GM19463 (cell line): Measurements from ENCODE around the gene RMND1.

ENCODE experiments used
- ATAC-seq: cut with Tn5 transposase; IDR thresholded peaks from one replicate; pipeline ENCODE4 v1.9.1; 2021; ENCODE audit warnings: mild to moderate bottlenecking, moderate library complexity; ENCODE audit not compliant: unreplicated experiment

Gene RMND1

GRCh38 chr6:151422981-151423380 lies 28.9 kb downstream of the RMND1 start:
- no peak for ATAC-seq

DNA sequence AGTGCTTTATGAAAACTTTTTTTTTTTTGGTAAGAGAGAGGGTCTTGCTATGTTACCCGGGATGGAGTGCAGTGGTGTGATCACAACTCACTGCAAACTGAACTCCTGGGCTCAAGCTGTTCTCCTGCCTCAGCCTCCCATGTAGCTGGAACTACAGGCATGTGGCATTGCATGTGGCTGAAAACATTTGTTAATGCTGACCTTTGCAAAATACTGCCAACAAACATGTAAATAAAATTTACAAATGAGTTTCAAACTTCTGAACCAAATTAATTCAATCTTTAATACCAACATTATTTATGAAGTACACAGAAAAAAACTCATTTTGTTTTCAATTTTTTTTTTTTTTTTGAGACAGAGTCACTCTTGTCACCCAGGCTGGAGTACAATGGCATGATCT lies 34.4 kb downstream of the RMND1 start:
- no peak for ATAC-seq

DNA sequence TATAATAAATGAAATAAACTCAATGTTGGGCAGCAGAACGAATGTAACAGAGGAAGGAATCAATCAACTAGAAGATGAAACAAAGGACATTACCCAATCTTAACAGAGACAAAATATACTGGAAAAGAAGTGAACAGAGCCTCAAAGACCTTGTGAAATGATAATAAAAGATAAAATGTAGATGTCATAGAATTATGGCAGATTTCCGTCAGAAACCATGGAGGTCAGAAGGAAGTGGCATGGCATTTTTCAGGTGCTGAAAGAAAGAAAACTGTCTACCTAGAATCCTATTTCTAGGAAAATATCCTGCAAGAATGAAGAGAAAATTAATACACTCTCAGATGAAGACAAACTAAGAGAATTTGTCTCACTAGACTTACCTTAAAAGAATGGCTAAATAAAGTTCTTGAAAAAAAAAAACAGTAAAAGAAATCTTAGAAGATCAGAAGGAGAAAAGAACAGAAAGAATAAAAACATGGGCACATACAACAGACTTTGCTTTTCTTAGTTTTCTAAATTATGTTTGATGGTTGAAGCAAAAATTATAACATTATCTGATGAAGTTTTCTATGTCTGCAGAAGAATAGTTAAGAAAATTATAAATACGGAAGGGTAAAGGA lies 37.2 kb downstream of the RMND1 start:
- ATAC-seq = no peak

DNA sequence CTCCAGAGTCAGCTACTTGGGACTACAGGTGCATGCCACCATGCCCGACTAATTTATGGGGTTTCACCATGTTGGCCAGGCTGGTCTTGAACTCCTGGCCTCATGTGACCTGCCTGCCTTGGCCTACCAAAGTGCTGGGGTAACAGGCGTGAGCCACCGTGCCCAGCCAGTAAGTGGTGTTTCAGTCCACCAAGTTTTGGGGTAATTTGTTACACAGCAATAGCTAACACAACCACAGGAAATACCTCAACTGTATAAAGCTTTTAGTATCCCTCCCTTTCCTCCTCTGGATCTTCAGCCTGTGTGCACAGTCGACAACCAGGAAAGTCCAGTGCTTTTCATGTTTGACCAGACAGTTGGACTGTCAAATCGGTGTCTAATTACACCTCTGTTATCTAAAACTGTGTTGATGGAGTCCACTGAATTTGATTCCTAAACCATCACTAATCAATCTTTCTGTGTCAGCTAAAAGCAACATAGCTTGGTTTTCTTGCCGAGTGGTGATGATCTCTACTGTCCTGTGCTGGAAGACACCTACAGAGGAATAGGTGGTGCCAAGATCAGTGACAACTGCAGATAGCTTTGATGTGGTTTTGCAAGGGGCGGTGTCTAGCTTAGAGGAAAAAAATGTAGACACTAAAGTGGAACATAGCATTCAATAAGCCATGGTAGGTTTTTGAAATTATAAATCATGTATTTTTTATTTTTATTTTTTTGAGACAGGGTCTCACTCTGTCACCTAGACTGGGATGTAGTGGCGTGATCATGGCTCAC lies 38.4 kb downstream of the RMND1 start:
- no peak for ATAC-seq

DNA sequence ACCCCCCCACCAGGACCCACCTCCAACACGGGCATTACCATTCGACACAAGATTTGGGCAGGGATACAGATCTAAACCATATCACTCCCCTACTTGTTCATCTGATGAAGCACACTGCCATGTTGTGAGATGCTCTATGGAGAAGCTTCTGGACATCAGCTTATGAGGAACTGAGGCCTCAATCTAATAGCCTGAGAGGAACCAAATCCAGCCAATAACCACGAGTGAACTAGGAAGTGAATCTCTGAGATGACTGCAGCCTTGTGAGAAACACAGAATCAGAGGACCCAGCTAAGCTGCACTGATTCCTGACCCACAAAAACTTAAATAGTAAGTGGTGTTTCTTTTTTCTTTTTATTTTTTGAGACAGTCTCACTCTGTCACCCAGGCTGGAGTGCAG lies 39.0 kb downstream of the RMND1 start:
- ATAC-seq = no peak

- no peak for ATAC-seq
Observed at GRCh38 chr6:151409679-151410078, 42.2 kb downstream of the RMND1 start.

DNA sequence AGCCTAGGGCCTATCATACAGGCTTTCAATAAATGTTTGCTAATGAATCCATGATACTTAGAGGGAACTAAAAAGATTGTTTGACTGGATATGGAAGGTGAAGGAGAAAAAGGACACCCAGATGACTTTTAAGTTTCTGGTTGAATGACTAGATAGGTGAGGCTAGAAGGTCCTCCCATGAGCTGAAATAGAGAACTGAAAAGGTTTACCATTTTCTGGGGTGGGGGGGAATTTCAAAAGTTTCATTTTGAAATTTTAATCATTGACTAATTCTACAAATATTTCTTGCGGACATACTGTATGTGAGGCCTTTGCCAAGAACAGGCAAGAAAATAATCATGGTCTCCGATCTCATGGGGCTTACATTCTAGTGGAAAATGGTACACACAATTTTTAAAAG lies 42.7 kb downstream of the RMND1 start:
- peak; percentile 82 for ATAC-seq

GRCh38 chr6:151408858-151409257 lies 43.1 kb downstream of the RMND1 start:
- peak; percentile 2 for ATAC-seq

GRCh38 chr6:151403919-151404308 lies 48.0 kb downstream of the RMND1 start:
- ATAC-seq = no peak

- no peak for ATAC-seq
Observed at GRCh38 chr6:151402228-151402627, 49.7 kb downstream of the RMND1 start.

GRCh38 chr6:151400473-151400872 lies 51.5 kb downstream of the RMND1 start:
- no peak for ATAC-seq

- ATAC-seq = no peak
Observed at GRCh38 chr6:151399679-151400078, 52.2 kb downstream of the RMND1 start.

DNA sequence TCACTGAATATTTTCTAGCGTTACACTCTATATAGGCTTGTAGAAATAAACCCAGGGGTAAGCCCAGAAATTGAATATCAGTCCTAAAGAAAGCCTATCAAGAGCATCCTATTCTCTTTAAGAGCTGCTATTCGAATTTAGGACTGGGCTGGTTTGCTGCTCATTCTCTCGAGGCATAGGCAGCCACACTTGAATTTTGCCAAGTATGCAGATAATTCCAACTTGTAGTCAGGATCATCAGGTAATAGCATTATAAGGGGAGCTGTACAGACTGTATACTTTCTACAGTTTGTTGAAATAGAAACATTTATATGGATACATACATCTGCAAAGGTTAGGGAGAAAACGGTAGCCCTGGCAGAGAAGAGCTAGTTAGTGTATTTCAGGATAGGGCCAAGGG lies 58.5 kb downstream of the RMND1 start:
- ATAC-seq = no peak

GRCh38 chr6:151392427-151392826 lies 59.5 kb downstream of the RMND1 start:
- no peak for ATAC-seq

- ATAC-seq = peak; percentile 8
Observed at GRCh38 chr6:151391471-151392413, 60.2 kb downstream of the RMND1 start, which contains the start of gene ZBTB2. Gene ZBTB2 (minus strand): TSS chr6:151391559. CDS start chr6:151373637, 17,922 bp downstream.

DNA sequence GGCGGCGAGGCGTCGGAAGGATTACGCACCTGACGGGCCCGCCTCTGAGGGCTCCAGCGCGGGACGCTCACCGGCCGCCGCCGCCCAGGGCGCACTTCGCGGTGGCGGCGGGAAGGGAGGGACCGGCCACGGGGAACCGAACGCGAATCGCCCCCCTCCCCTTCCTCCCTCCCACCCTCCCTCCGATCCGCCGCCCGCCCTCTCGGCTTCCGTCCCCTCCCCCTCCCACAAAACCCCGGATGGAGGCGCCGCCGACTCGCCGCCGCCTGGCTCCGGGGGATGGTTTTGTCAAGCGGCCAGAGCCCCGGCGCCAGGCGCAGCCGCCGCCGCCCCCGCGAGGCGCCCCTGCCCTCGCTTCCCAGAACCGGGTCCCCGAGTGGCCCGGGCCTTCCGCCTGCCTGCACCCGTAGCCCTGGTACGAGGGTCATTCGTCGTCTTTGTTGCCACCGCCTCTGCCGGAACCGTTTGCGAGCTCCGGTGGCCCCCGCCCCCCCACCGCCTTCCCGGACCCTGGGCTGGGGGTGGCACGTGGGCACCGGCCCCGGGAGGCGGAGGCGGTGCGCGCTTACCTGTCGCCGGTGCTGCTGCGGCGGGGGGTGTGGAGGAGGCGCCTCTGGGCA lies 61.0 kb downstream of the RMND1 start:
- peak; percentile 6 for ATAC-seq

- peak; percentile 72 for ATAC-seq
Observed at GRCh38 chr6:151390276-151390850, 61.6 kb downstream of the RMND1 start.

DNA sequence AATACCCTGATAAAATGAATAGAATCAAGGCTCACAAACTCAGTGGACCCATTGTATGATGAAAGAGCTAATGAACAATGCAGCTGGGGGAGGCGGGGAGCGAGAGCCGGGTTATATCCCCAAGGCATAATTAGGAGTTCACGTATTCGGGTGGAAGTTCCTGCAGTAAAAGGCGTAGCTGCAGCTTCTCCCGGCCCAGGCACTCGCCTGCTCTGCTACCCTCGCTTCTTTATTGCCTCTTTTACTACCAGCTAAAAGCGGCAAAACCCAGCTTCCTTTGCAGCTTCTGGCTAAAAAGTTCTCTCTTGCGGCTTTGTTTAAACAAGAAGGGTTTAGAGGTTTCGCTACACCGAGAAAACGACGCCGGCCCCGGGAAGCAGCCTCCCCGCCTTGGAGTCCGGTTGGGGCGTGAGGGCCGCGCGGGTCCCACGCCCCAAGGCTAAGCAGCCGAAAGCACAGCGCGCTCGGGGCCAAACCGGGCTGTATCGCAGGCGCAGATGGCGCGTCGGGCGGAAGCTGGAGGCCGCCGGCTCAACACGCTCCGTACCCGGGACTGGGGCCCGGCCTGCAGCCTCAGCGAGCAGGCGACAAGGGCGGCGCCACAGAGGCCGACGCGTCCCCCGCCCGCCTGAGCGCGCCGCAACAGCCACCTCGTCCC lies 62.2 kb downstream of the RMND1 start:
- ATAC-seq = peak; percentile 64

- no peak for ATAC-seq
Observed at GRCh38 chr6:151388997-151389617, 62.8 kb downstream of the RMND1 start.

- ATAC-seq = no peak
Observed at GRCh38 chr6:151388236-151388635, 63.7 kb downstream of the RMND1 start.
